Testis (tissue), 2 donors: ENCODE data around the gene NRP1.

Source experiments
- POLR2A ChIP-seq: fragments of 450-650 bp; IDR thresholded peaks from one replicate; pipeline ENCODE4 v1.6.1; 2017; ENCODE audit warnings: antibody characterized with exemption, mild to moderate bottlenecking, moderate library complexity
- TF ChIP-seq, protein P1 (sequence below), 3 experiments: fragments of 450-650 bp in 2 of 3; fragments of 200-600 bp in 1 of 3; sonication (generic) in 1 of 3; IDR thresholded peaks; one replicate each; pipeline ENCODE4 v1.5.1; 2016 to 2019; ENCODE audit warnings: antibody characterized with exemption in 3 of 3, mild to moderate bottlenecking in 2 of 3, moderate library complexity in 1 of 3

DNA sequence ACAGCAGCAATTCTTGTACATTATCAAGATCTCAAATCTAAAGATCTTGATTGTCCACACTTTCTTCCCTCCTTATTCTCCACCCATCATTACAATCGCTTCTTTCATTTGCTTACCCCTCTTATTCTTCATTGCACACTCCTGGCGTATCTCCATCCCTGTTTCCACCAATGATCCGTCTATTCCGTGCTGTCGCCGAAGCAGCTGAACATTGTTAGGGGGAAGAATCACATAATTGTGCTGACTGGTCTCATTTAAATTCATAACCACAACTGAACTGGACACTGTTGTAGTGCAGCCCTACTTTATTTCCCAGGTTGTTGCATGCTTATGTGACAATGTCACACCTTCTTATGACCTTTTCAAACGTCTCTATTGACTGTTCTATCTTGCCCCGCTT lies 18.9 kb upstream of the NRP1 start:
- TF ChIP-seq, protein P1, sequence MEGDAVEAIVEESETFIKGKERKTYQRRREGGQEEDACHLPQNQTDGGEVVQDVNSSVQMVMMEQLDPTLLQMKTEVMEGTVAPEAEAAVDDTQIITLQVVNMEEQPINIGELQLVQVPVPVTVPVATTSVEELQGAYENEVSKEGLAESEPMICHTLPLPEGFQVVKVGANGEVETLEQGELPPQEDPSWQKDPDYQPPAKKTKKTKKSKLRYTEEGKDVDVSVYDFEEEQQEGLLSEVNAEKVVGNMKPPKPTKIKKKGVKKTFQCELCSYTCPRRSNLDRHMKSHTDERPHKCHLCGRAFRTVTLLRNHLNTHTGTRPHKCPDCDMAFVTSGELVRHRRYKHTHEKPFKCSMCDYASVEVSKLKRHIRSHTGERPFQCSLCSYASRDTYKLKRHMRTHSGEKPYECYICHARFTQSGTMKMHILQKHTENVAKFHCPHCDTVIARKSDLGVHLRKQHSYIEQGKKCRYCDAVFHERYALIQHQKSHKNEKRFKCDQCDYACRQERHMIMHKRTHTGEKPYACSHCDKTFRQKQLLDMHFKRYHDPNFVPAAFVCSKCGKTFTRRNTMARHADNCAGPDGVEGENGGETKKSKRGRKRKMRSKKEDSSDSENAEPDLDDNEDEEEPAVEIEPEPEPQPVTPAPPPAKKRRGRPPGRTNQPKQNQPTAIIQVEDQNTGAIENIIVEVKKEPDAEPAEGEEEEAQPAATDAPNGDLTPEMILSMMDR (IDR thresholded peaks at IDR 0.05): no peak
- no peak for TF ChIP-seq POLR2A
